Neural cell (in vitro differentiated cells): Measurements from ENCODE around the gene CCR5. TPM values are rescaled to one million over a fixed set of nuclear protein-coding genes. Genes with fewer than 3 reads are reported as not detected.

Experiments used
- H2AFZ ChIP-seq: fragments of 200-600, 300-800 bp; sonication (generic), shearing (Covaris generic); 2 replicates; pipeline ENCODE4 v1.6.0; 2014; ENCODE audit warnings: low read depth, mild to moderate bottlenecking, antibody characterized with exemption, low read length, moderate library complexity
- H3F3A ChIP-seq: fragments of 200-600 bp; shearing (Covaris generic); 2 replicates; pipeline ENCODE4 v1.6.1; 2016; ENCODE audit warnings: mild to moderate bottlenecking, moderate library complexity, mixed read lengths, antibody characterized with exemption, low read length; ENCODE audit not compliant: insufficient read depth, poor library complexity, severe bottlenecking
- H3K27ac ChIP-seq: fragments of 200-600, 300-800 bp; sonication (generic), shearing (Covaris generic); 2 replicates; pipeline ENCODE4 v1.5.1; 2014; ENCODE audit warnings: mild to moderate bottlenecking, low read length, moderate library complexity
- H3K27me3 ChIP-seq: fragments of 300-800, 200-600 bp; sonication (generic), shearing (Covaris generic); 2 replicates; pipeline ENCODE4 v1.6.0; 2014; ENCODE audit warnings: mild to moderate bottlenecking, low read depth, low read length, moderate library complexity; ENCODE audit not compliant: insufficient read depth
- H3K36me3 ChIP-seq: fragments of 300-800, 200-600 bp; sonication (generic), shearing (Covaris generic); 2 replicates; pipeline ENCODE4 v1.5.1; 2014; ENCODE audit warnings: mild to moderate bottlenecking, antibody characterized with exemption, low read length, moderate library complexity; ENCODE audit not compliant: insufficient read depth
- H3K4me2 ChIP-seq: fragments of 300-800, 200-600 bp; sonication (generic), shearing (Covaris generic); 2 replicates; pipeline ENCODE4 v1.6.0; 2014; ENCODE audit warnings: mild to moderate bottlenecking, low read length
- H3K4me3 ChIP-seq: fragments of 300-800, 200-600 bp; sonication (generic), shearing (Covaris generic); 2 replicates; pipeline ENCODE4 v1.5.1; 2014; ENCODE audit warnings: mild to moderate bottlenecking, low read length, moderate library complexity
- H3K79me2 ChIP-seq: fragments of 200-600 bp; shearing (Covaris generic); replicated peaks from 2 replicates; pipeline ENCODE4 v1.6.0; 2014; ENCODE audit warnings: mild to moderate bottlenecking, low read length, moderate library complexity; ENCODE audit not compliant: insufficient read depth
- H3K9ac ChIP-seq: fragments of 300-800, 200-600 bp; sonication (generic), shearing (Covaris generic); 2 replicates; pipeline ENCODE4 v1.6.1; 2016; ENCODE audit warnings: mild to moderate bottlenecking, low read length, mixed read lengths
- H3K9me2 ChIP-seq: fragments of 200-600 bp; shearing (Covaris generic); 2 replicates; pipeline ENCODE4 v1.6.1; 2016; ENCODE audit warnings: mild to moderate bottlenecking, low read length, mixed read lengths; ENCODE audit not compliant: insufficient read depth
- H3K9me3 ChIP-seq: fragments of 200-600, 300-800 bp; sonication (generic), shearing (Covaris generic); 2 replicates; pipeline ENCODE4 v1.6.1; 2016; ENCODE audit warnings: mild to moderate bottlenecking, mixed run types, low read length, moderate library complexity, mixed read lengths
- H4K20me1 ChIP-seq: fragments of 200-600 bp; shearing (Covaris generic); 2 replicates; pipeline ENCODE4 v1.6.1; 2016; ENCODE audit warnings: mild to moderate bottlenecking, mixed run types; ENCODE audit not compliant: insufficient read depth
- CTCF ChIP-seq: fragments of 450-650 bp; IDR thresholded peaks from 2 replicates; pipeline ENCODE4 v1.5.1; 2014; ENCODE audit warnings: antibody characterized with exemption, mild to moderate bottlenecking, moderate library complexity; ENCODE audit not compliant: poor library complexity, severe bottlenecking
- EP300 ChIP-seq: fragments of 450-650 bp; conservative IDR thresholded peaks from 2 replicates; pipeline ENCODE4 v1.6.1; 2014; ENCODE audit warnings: antibody characterized with exemption, mild to moderate bottlenecking, moderate library complexity; ENCODE audit not compliant: poor library complexity, severe bottlenecking
- EZH2 ChIP-seq: fragments of 200-600, 300-800 bp; shearing (Covaris generic), sonication (generic); IDR thresholded peaks from 2 replicates; pipeline ENCODE4 v1.6.1; 2014; ENCODE audit warnings: antibody characterized with exemption, low read length, borderline replicate concordance, mild to moderate bottlenecking; ENCODE audit not compliant: insufficient read depth, poor library complexity, severe bottlenecking
- MXI1 ChIP-seq: fragments of 450-650 bp; conservative IDR thresholded peaks from 2 replicates; pipeline ENCODE4 v1.6.1; 2014; ENCODE audit warnings: antibody characterized with exemption, mild to moderate bottlenecking; ENCODE audit not compliant: poor library complexity, severe bottlenecking
- POLR2AphosphoS5 ChIP-seq: IDR thresholded peaks from 2 replicates; pipeline ENCODE4 v1.6.1; 2012
- RAD21 ChIP-seq: fragments of 450-650 bp; conservative IDR thresholded peaks from 2 replicates; pipeline ENCODE4 v1.6.1; 2014; ENCODE audit warnings: antibody characterized with exemption, mild to moderate bottlenecking, moderate library complexity
- SMC3 ChIP-seq: fragments of 450-650 bp; conservative IDR thresholded peaks from 2 replicates; pipeline ENCODE4 v1.6.1; 2014; ENCODE audit warnings: antibody characterized with exemption, mild to moderate bottlenecking, moderate library complexity; ENCODE audit not compliant: poor library complexity
- TAF1 ChIP-seq: IDR thresholded peaks from 2 replicates; pipeline ENCODE4 v1.6.1; 2012; ENCODE audit warnings: low read depth
- polyA plus RNA-seq: library from polyadenylated mRNA; depleted of rRNA; stranded (reverse); fragments of >200 nt; gene quantifications from 2 replicates; pipeline ENCODE4 v1.2.3, GENCODE V29; 2014
- TF ChIP-seq, protein P1 (sequence below): IDR thresholded peaks from 2 replicates; pipeline ENCODE4 v1.6.1; 2012; ENCODE audit warnings: borderline replicate concordance

The CCR5 gene
- polyA plus RNA-seq, 1 donor from 2014 or later: not detected

GRCh38 chr3:46344476-46344875, 26.3 kb upstream of the CCR5 start:
- no peaks in the 10 kb centered on the region for H3K27me3 ChIP-seq
- no peak overlapping the region for H3K4me3 ChIP-seq
- H3K4me2 ChIP-seq: no peak overlapping the region
- no peak overlapping the region for H3K27ac ChIP-seq
- no peaks in the 10 kb centered on the region for H3K9me3 ChIP-seq
- no peaks in the 10 kb centered on the region for H3K79me2 ChIP-seq
- no peaks in the 10 kb centered on the region for H3K36me3 ChIP-seq
- TF ChIP-seq EP300 (no peak), TAF1 (no peak), POLR2AphosphoS5 (no peak), EZH2 (no peak), RAD21 (no peak), CTCF (no peak), MXI1 (no peak), SMC3 (no peak)
- TF ChIP-seq, protein P1, sequence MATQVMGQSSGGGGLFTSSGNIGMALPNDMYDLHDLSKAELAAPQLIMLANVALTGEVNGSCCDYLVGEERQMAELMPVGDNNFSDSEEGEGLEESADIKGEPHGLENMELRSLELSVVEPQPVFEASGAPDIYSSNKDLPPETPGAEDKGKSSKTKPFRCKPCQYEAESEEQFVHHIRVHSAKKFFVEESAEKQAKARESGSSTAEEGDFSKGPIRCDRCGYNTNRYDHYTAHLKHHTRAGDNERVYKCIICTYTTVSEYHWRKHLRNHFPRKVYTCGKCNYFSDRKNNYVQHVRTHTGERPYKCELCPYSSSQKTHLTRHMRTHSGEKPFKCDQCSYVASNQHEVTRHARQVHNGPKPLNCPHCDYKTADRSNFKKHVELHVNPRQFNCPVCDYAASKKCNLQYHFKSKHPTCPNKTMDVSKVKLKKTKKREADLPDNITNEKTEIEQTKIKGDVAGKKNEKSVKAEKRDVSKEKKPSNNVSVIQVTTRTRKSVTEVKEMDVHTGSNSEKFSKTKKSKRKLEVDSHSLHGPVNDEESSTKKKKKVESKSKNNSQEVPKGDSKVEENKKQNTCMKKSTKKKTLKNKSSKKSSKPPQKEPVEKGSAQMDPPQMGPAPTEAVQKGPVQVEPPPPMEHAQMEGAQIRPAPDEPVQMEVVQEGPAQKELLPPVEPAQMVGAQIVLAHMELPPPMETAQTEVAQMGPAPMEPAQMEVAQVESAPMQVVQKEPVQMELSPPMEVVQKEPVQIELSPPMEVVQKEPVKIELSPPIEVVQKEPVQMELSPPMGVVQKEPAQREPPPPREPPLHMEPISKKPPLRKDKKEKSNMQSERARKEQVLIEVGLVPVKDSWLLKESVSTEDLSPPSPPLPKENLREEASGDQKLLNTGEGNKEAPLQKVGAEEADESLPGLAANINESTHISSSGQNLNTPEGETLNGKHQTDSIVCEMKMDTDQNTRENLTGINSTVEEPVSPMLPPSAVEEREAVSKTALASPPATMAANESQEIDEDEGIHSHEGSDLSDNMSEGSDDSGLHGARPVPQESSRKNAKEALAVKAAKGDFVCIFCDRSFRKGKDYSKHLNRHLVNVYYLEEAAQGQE: no peak
- no peak overlapping the region for H2AFZ ChIP-seq
- H3K9ac ChIP-seq: no peak overlapping the region
- no peaks in the 10 kb centered on the region for H3K9me2 ChIP-seq
- no peaks in the 10 kb centered on the region for H4K20me1 ChIP-seq
- no peaks in the 10 kb centered on the region for H3F3A ChIP-seq

GRCh38 chr3:46348823-46349482, 21.8 kb upstream of the CCR5 start:
- Histone ChIP-seq H3F3A (no peaks in the 10 kb centered on the region), H3K4me2 (no peak overlapping the region), H3K4me3 (no peak overlapping the region), H3K79me2 (no peaks in the 10 kb centered on the region), H3K9me3 (no peaks in the 10 kb centered on the region), H3K9me2 (no peaks in the 10 kb centered on the region), H3K27me3 (no peaks in the 10 kb centered on the region), H4K20me1 (no peaks in the 10 kb centered on the region), H3K36me3 (no peaks in the 10 kb centered on the region), H2AFZ (no peak overlapping the region), H3K9ac (no peak overlapping the region), H3K27ac (no peak overlapping the region)
- TF ChIP-seq EP300: no peak
- TF ChIP-seq CTCF: no peak
- no peak for TF ChIP-seq MXI1
- TF ChIP-seq SMC3: no peak
- no peak for TF ChIP-seq TAF1
- TF ChIP-seq, protein P1: no peak
- no peak for TF ChIP-seq RAD21
- no peak for TF ChIP-seq EZH2
- TF ChIP-seq POLR2AphosphoS5: no peak
